ENCODE measurements around the gene VEGFA. TPM values are rescaled to one million over a fixed set of nuclear protein-coding genes. Genes with fewer than 3 reads are reported as not detected.

The VEGFA gene
- polyA plus RNA-seq, 3 donors, result 19.0 to 454 (median 32.0) TPM

DNA sequence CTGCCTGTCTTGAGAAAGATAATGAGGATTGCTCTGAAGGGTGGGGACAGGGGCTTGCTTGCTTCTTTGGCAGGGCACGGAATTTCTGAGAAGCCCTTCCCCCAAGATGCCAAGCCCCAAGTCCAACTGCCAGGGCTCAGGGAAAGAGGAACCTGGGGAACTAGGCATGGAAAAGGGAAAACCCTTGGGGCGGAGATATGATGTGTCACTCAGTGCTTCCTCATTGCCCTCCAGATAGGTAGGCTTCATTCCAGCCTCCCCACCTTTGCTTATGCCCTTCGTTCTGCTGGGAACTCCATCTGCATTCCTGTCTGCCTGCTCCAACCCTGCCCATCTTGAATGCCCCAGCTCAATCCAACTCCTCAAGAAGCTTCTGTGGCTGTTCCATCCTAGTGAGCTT, 61.2 kb downstream of the VEGFA start:
- Histone ChIP-seq H4K20me1 (ENCODE audit: insufficient read depth, low read length) (no peaks in the 10 kb centered on the region), H3K4me1 (ENCODE audit: control insufficient read depth in 1 of 2, insufficient read depth in 2 of 2, low read length in 2 of 2) (no peaks in the 10 kb centered on the region), H3K79me2 (ENCODE audit: insufficient read depth, low read length) (no peaks in the 10 kb centered on the region), H3K27me3 (ENCODE audit: control insufficient read depth in 2 of 2, insufficient read depth in 2 of 2, low read length in 2 of 2) (no peaks in the 10 kb centered on the region), H3K9ac (ENCODE audit: insufficient read depth, low read length, poor library complexity, severe bottlenecking) (no peak overlapping the region), H3K4me3 (replicated peaks in 1 of 3; ENCODE audit: low read depth in 2 of 3, low read length in 3 of 3) (no peak overlapping the region), H2AFZ (ENCODE audit: insufficient read depth, low read depth, low read length, poor library complexity, severe bottlenecking) (no peak overlapping the region), H3K36me3 (replicated peaks in 1 of 2; ENCODE audit: control insufficient read depth in 1 of 2, insufficient read depth in 2 of 2, low read length in 2 of 2) (no peaks in the 10 kb centered on the region), H3K27ac (ENCODE audit: low read depth in 1 of 2, low read length in 2 of 2) (no peak overlapping the region), H3K9me3 (replicated peaks in 1 of 2; ENCODE audit: control insufficient read depth in 1 of 2, insufficient read depth in 1 of 2, low read length in 2 of 2) (no peaks in the 10 kb centered on the region), H3K4me2 (replicated peaks; ENCODE audit: extremely low read depth, low read length, poor library complexity, severe bottlenecking) (no peak overlapping the region)
- Mint-ChIP-seq H3K9me3 (no peaks in the 10 kb centered on the region), H3K36me3 (no peaks in the 10 kb centered on the region), H3K27ac (no peak overlapping the region), H3K4me3 (no peak overlapping the region), H3K27me3 (ENCODE audit: low read depth in 3 of 3) (peaks cover 0 to 7% (median 5%) of the 10 kb centered on the region in 3 donors), H3K4me1 (peaks cover 13% of the 10 kb centered on the region)
- intact Hi-C loops (cut with micrococcal nuclease), result no loop called here
- WGBS (ENCODE audit: insufficient coverage), result no CpG with 5 or more reads among the region's 3 CpGs
- TF ChIP-seq, protein P1, sequence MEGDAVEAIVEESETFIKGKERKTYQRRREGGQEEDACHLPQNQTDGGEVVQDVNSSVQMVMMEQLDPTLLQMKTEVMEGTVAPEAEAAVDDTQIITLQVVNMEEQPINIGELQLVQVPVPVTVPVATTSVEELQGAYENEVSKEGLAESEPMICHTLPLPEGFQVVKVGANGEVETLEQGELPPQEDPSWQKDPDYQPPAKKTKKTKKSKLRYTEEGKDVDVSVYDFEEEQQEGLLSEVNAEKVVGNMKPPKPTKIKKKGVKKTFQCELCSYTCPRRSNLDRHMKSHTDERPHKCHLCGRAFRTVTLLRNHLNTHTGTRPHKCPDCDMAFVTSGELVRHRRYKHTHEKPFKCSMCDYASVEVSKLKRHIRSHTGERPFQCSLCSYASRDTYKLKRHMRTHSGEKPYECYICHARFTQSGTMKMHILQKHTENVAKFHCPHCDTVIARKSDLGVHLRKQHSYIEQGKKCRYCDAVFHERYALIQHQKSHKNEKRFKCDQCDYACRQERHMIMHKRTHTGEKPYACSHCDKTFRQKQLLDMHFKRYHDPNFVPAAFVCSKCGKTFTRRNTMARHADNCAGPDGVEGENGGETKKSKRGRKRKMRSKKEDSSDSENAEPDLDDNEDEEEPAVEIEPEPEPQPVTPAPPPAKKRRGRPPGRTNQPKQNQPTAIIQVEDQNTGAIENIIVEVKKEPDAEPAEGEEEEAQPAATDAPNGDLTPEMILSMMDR (IDR thresholded peaks at IDR 0.05), result no peak
- DNase-seq, result peak in 2 of 3 donors; percentile 27 to 74

DNA sequence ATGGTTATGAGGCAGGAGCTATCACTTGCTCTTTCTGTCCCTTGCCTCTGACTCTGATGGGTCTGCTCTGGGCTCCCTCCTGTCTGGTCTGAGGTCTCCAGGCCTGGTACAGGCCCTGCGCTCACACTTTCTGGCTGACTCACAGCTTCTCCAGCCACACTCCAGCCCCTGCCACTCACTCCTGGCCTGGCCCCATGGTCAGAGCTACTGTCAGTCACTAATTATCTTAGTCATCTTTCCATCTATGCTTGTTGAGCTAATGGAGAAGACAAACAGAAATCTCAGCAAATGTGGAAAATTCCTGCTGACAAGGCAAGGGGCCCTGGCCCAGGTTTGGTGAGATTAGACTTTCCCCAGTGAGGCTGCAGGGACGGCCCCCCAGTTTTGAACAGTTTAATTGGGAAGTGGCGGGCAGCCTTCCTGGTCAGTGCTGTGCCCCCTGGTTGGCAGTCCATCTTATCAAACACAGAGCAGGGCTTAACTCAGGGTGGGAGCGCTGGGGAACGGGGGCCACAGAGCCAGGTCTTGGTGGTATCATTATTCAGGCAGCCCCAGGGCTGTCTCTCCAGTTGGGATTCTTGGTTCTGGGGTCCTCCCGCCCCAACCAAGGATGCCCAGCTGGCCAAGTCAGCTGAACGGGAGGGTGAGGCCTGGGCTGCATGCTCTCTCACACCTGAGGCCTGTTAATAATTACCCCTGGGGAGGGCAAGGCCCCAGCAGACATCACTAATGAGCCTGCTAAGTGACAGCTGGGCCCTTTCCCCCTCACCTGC, 63.4 kb downstream of the VEGFA start:
- intact Hi-C loops (cut with micrococcal nuclease), result no loop called here
- Histone ChIP-seq H3K36me3 (replicated peaks in 1 of 2; ENCODE audit: control insufficient read depth in 1 of 2, insufficient read depth in 2 of 2, low read length in 2 of 2) (no peaks in the 10 kb centered on the region), H3K9me3 (replicated peaks in 1 of 2; ENCODE audit: control insufficient read depth in 1 of 2, insufficient read depth in 1 of 2, low read length in 2 of 2) (no peaks in the 10 kb centered on the region), H3K9ac (ENCODE audit: insufficient read depth, low read length, poor library complexity, severe bottlenecking) (no peak overlapping the region), H3K27me3 (ENCODE audit: control insufficient read depth in 2 of 2, insufficient read depth in 2 of 2, low read length in 2 of 2) (no peaks in the 10 kb centered on the region), H3K4me1 (ENCODE audit: control insufficient read depth in 1 of 2, insufficient read depth in 2 of 2, low read length in 2 of 2) (peaks cover 6 to 8% of the 10 kb centered on the region in 2 donors), H2AFZ (ENCODE audit: insufficient read depth, low read depth, low read length, poor library complexity, severe bottlenecking) (no peak overlapping the region), H3K79me2 (ENCODE audit: insufficient read depth, low read length) (no peaks in the 10 kb centered on the region), H3K4me3 (replicated peaks in 1 of 3; ENCODE audit: low read depth in 2 of 3, low read length in 3 of 3) (no peak overlapping the region), H3K27ac (ENCODE audit: low read depth in 1 of 2, low read length in 2 of 2) (no peak overlapping the region), H3K4me2 (replicated peaks; ENCODE audit: extremely low read depth, low read length, poor library complexity, severe bottlenecking) (no peak overlapping the region), H4K20me1 (ENCODE audit: insufficient read depth, low read length) (no peaks in the 10 kb centered on the region)
- H3K4me1 Mint-ChIP-seq, result peaks cover 13% of the 10 kb centered on the region
- no peak overlapping the region for H3K4me3 Mint-ChIP-seq
- no peak overlapping the region for H3K27ac Mint-ChIP-seq
- H3K9me3 Mint-ChIP-seq, result no peaks in the 10 kb centered on the region
- DNase-seq, result no peak
- TF ChIP-seq, protein P1 (IDR thresholded peaks at IDR 0.05), result no peak
- no peaks in the 10 kb centered on the region for H3K36me3 Mint-ChIP-seq
- peaks cover 0 to 7% (median 6%) of the 10 kb centered on the region in 3 donors for H3K27me3 Mint-ChIP-seq (ENCODE audit: low read depth in 3 of 3)
- 95% methylated on average over 7 of the region's 7 CpGs for WGBS (ENCODE audit: insufficient coverage)

Data from CD14-positive monocyte (primary cell).